Activated T-helper 2 cell treated with anti-CD3 and anti-CD28 coated beads, Interferon-gamma antibody, Interleukin-2, Interleukin-4, amounts not matched to agents 10 μg/mL and 5 μg/mL and 100 μg/mL, durations not matched to agents 14 hours and 24 hours and 36 hours (primary cell): ENCODE data around the gene CYFIP2. TPM values are rescaled to one million over a fixed set of nuclear protein-coding genes. Genes with fewer than 3 reads are reported as not detected.

ENCODE experiments used
- DNase-seq: peaks from one replicate; pipeline ENCODE4 v3.0.0; 2021; ENCODE audit warnings: low spot score
- H3K27ac Mint-ChIP-seq: one replicate; pipeline ENCODE4 v1.8.0; 2021; ENCODE audit warnings: mixed read lengths
- H3K27me3 Mint-ChIP-seq: one replicate; pipeline ENCODE4 v1.8.0; 2021; ENCODE audit warnings: low read depth, mixed read lengths
- H3K36me3 Mint-ChIP-seq: one replicate; pipeline ENCODE4 v1.8.0; 2021; ENCODE audit warnings: low read depth, mixed read lengths
- H3K4me1 Mint-ChIP-seq: one replicate; pipeline ENCODE4 v1.8.0; 2021; ENCODE audit warnings: low read depth, mixed read lengths
- H3K4me3 Mint-ChIP-seq: one replicate; pipeline ENCODE4 v1.8.0; 2021; ENCODE audit warnings: low read depth, mild to moderate bottlenecking, moderate library complexity, mixed read lengths
- H3K9me3 Mint-ChIP-seq: one replicate; pipeline ENCODE4 v1.8.0; 2021; ENCODE audit warnings: mixed read lengths
- intact Hi-C: fragments of 100-400 bp; cut with micrococcal nuclease; formaldehyde crosslinking; loops from one replicate; pipeline ENCODE4 v1.15.1; 2023
- total RNA-seq: library from RNA; stranded (reverse); gene quantifications from 2 replicates; pipeline ENCODE4 v1.2.3, GENCODE V29; 2022

The CYFIP2 gene
- total RNA-seq, 1 donor from 2014 or later, result 171 TPM

GRCh38 chr5:157324237-157324636, 58.3 kb downstream of the CYFIP2 start:
- peaks cover 78% of the 10 kb centered on the region for H3K36me3 Mint-ChIP-seq
- no peaks in the 10 kb centered on the region for H3K9me3 Mint-ChIP-seq
- H3K4me1 Mint-ChIP-seq, result peaks cover 16% of the 10 kb centered on the region
- no peaks in the 10 kb centered on the region for H3K27me3 Mint-ChIP-seq
- peak overlapping the region; percentile 15 for H3K27ac Mint-ChIP-seq
- no peak overlapping the region for H3K4me3 Mint-ChIP-seq
- intact Hi-C loops, result no loop called here
- no peak for DNase-seq

- Mint-ChIP-seq H3K27ac (peak overlapping the region; percentile 48), H3K27me3 (no peaks in the 10 kb centered on the region), H3K4me1 (peaks cover 26% of the 10 kb centered on the region), H3K36me3 (peaks cover 81% of the 10 kb centered on the region), H3K9me3 (no peaks in the 10 kb centered on the region), H3K4me3 (no peak overlapping the region)
- intact Hi-C loops, result loop anchor here (5.0 kb wide), 2 partner anchors 41 to 179 kb away; no protein-coding TSS in a partner anchor
- DNase-seq, result no peak
Measured at GRCh38 chr5:157326440-157327005, 60.6 kb downstream of the CYFIP2 start.

- no peak for DNase-seq
- intact Hi-C loops, result loop anchor here (1.0 to 5.0 kb wide), 4 partner anchors 40 to 416 kb away; partner anchors contain the start of gene LSM11
- H3K4me1 Mint-ChIP-seq, result peaks cover 32% of the 10 kb centered on the region
- peaks cover 82% of the 10 kb centered on the region for H3K36me3 Mint-ChIP-seq
- peak overlapping the region; percentile 14 for H3K27ac Mint-ChIP-seq
- H3K4me3 Mint-ChIP-seq, result no peak overlapping the region
- H3K27me3 Mint-ChIP-seq, result no peaks in the 10 kb centered on the region
- no peaks in the 10 kb centered on the region for H3K9me3 Mint-ChIP-seq
Measured at GRCh38 chr5:157327771-157328170, 61.8 kb downstream of the CYFIP2 start.

GRCh38 chr5:157328277-157328912, 62.5 kb downstream of the CYFIP2 start:
- Mint-ChIP-seq H3K9me3 (no peaks in the 10 kb centered on the region), H3K27ac (peak overlapping the region; percentile 14), H3K27me3 (no peaks in the 10 kb centered on the region), H3K36me3 (peaks cover 82% of the 10 kb centered on the region), H3K4me1 (peaks cover 32% of the 10 kb centered on the region), H3K4me3 (no peak overlapping the region)
- intact Hi-C loops, result loop anchor here (1.0 to 5.0 kb wide), 4 partner anchors 39 to 415 kb away; partner anchors contain the start of gene LSM11
- peak; percentile 52 for DNase-seq

GRCh38 chr5:157331807-157332206, 65.9 kb downstream of the CYFIP2 start:
- Mint-ChIP-seq H3K4me3 (no peak overlapping the region), H3K27me3 (no peaks in the 10 kb centered on the region)

GRCh38 chr5:157335534-157336422, 69.9 kb downstream of the CYFIP2 start:
- H3K27me3 Mint-ChIP-seq, result no peaks in the 10 kb centered on the region
- H3K4me3 Mint-ChIP-seq, result no peak overlapping the region
- no peaks in the 10 kb centered on the region for H3K9me3 Mint-ChIP-seq
- no peak overlapping the region for H3K27ac Mint-ChIP-seq
- intact Hi-C loops, result no loop called here
- peaks cover 16% of the 10 kb centered on the region for H3K4me1 Mint-ChIP-seq
- no peak for DNase-seq
- peaks cover 87% of the 10 kb centered on the region for H3K36me3 Mint-ChIP-seq

More at GRCh38 chr5:157331807-157332206, 65.9 kb downstream of the CYFIP2 start:
- Mint-ChIP-seq H3K4me1 (peaks cover 30% of the 10 kb centered on the region), H3K9me3 (no peaks in the 10 kb centered on the region), H3K36me3 (peaks cover 77% of the 10 kb centered on the region), H3K27ac (peak overlapping the region; percentile 78)
- intact Hi-C loops, result no loop called here
- no peak for DNase-seq

- Mint-ChIP-seq H3K27me3 (no peaks in the 10 kb centered on the region), H3K27ac (no peak overlapping the region), H3K4me3 (no peak overlapping the region), H3K36me3 (peaks cover 87% of the 10 kb centered on the region), H3K9me3 (no peaks in the 10 kb centered on the region), H3K4me1 (peaks cover 13% of the 10 kb centered on the region)
- intact Hi-C loops, result no loop called here
- no peak for DNase-seq
Measured at GRCh38 chr5:157336423-157336744, 70.5 kb downstream of the CYFIP2 start.

GRCh38 chr5:157339409-157339808, 73.5 kb downstream of the CYFIP2 start:
- peaks cover 17% of the 10 kb centered on the region for H3K4me1 Mint-ChIP-seq
- H3K36me3 Mint-ChIP-seq, result peaks cover 85% of the 10 kb centered on the region
- DNase-seq, result no peak
- H3K4me3 Mint-ChIP-seq, result no peak overlapping the region
- peak overlapping the region; percentile 39 for H3K27ac Mint-ChIP-seq
- no peaks in the 10 kb centered on the region for H3K9me3 Mint-ChIP-seq
- no peaks in the 10 kb centered on the region for H3K27me3 Mint-ChIP-seq
- intact Hi-C loops, result no loop called here

- no peak overlapping the region for H3K4me3 Mint-ChIP-seq
- peak overlapping the region; percentile 6 for H3K27ac Mint-ChIP-seq
- no peaks in the 10 kb centered on the region for H3K27me3 Mint-ChIP-seq
- intact Hi-C loops, result loop anchor here (5.0 kb wide), 2 partner anchors 134 to 399 kb away; partner anchors contain the start of gene LSM11
- H3K9me3 Mint-ChIP-seq, result no peaks in the 10 kb centered on the region
- peaks cover 29% of the 10 kb centered on the region for H3K4me1 Mint-ChIP-seq
- H3K36me3 Mint-ChIP-seq, result peaks cover 89% of the 10 kb centered on the region
- no peak for DNase-seq
Measured at GRCh38 chr5:157342822-157343402, 77.0 kb downstream of the CYFIP2 start.

- H3K4me1 Mint-ChIP-seq, result peaks cover 29% of the 10 kb centered on the region
- H3K36me3 Mint-ChIP-seq, result peaks cover 91% of the 10 kb centered on the region
- no peak for DNase-seq
- no peak overlapping the region for H3K4me3 Mint-ChIP-seq
- peak overlapping the region; percentile 69 for H3K27ac Mint-ChIP-seq
- H3K9me3 Mint-ChIP-seq, result no peaks in the 10 kb centered on the region
- intact Hi-C loops, result loop anchor here (5.0 kb wide), 2 partner anchors 133 to 398 kb away; partner anchors contain the start of gene LSM11
- no peaks in the 10 kb centered on the region for H3K27me3 Mint-ChIP-seq
Measured at GRCh38 chr5:157343842-157344790, 78.2 kb downstream of the CYFIP2 start.

- intact Hi-C loops, result no loop called here
- peaks cover 31% of the 10 kb centered on the region for H3K4me1 Mint-ChIP-seq
- H3K27me3 Mint-ChIP-seq, result no peaks in the 10 kb centered on the region
- H3K9me3 Mint-ChIP-seq, result no peaks in the 10 kb centered on the region
- H3K27ac Mint-ChIP-seq, result peak overlapping the region; percentile 69
- peak overlapping the region; percentile 2 for H3K4me3 Mint-ChIP-seq
- H3K36me3 Mint-ChIP-seq, result peaks cover 92% of the 10 kb centered on the region
- DNase-seq, result no peak
Measured at GRCh38 chr5:157345067-157345466, 79.1 kb downstream of the CYFIP2 start.

- no peaks in the 10 kb centered on the region for H3K27me3 Mint-ChIP-seq
- intact Hi-C loops, result no loop called here
- peaks cover 36% of the 10 kb centered on the region for H3K4me1 Mint-ChIP-seq
- DNase-seq, result no peak
- H3K36me3 Mint-ChIP-seq, result peaks cover 92% of the 10 kb centered on the region
- no peaks in the 10 kb centered on the region for H3K9me3 Mint-ChIP-seq
- H3K27ac Mint-ChIP-seq, result peak overlapping the region; percentile 49
- H3K4me3 Mint-ChIP-seq, result peak overlapping the region; percentile 2
Measured at GRCh38 chr5:157345485-157345884, 79.6 kb downstream of the CYFIP2 start.
